HepG2 (cell line): ENCODE results near the gene NFATC3. TPM values are rescaled to one million over a fixed set of nuclear protein-coding genes. Genes with fewer than 3 reads are reported as not detected.

Experiments
- DNMT1 ChIP-seq: sonication (generic); formaldehyde crosslinking; IDR thresholded peaks from 2 replicates; pipeline ENCODE4 v1.5.1; 2020; ENCODE audit warnings: mild to moderate bottlenecking, missing genetic modification reagents
- ELF4 ChIP-seq: sonication (generic); formaldehyde crosslinking; IDR thresholded peaks from 2 replicates; pipeline ENCODE4 v1.5.0; 2020; ENCODE audit warnings: missing genetic modification reagents, mild to moderate bottlenecking, moderate library complexity, borderline replicate concordance
- FOXA1 ChIP-seq, 2 experiments: fragments of 450-650 bp in 1 of 2; sonication (generic) in 1 of 2; formaldehyde crosslinking in 1 of 2; IDR thresholded peaks; 2 replicates each; pipeline versions ENCODE4 v1.4.0 to v1.6.1; 2016 to 2020; ENCODE audit warnings: missing genetic modification reagents in 1 of 2
- GABPB1 ChIP-seq: IDR thresholded peaks from 2 replicates; pipeline ENCODE4 v1.6.1; 2016; ENCODE audit warnings: mild to moderate bottlenecking, missing genetic modification reagents, moderate library complexity, missing compliant biosample characterization
- GPN1 ChIP-seq: sonication (generic); formaldehyde crosslinking; IDR thresholded peaks from 2 replicates; pipeline ENCODE4 v1.5.1; 2020; ENCODE audit warnings: missing genetic modification reagents, borderline replicate concordance
- HNRNPH1 ChIP-seq: fragments of 200-400 bp; formaldehyde crosslinking; optimal IDR thresholded peaks from 2 replicates; pipeline ENCODE3; 2017; ENCODE audit warnings: mild to moderate bottlenecking, low read depth, low read length
- MAFG ChIP-seq: sonication (generic); formaldehyde crosslinking; IDR thresholded peaks from 2 replicates; pipeline ENCODE4 v1.5.1; 2020; ENCODE audit warnings: mild to moderate bottlenecking, missing genetic modification reagents
- PAWR ChIP-seq: sonication (generic); formaldehyde crosslinking; IDR thresholded peaks from 2 replicates; pipeline ENCODE4 v1.4.0; 2020; ENCODE audit warnings: missing genetic modification reagents, mild to moderate bottlenecking, borderline replicate concordance
- REPIN1 ChIP-seq: sonication (generic); formaldehyde crosslinking; IDR thresholded peaks from 2 replicates; pipeline ENCODE4 v1.8.0; 2022; ENCODE audit warnings: missing genetic modification reagents, low read depth, mild to moderate bottlenecking, borderline replicate concordance
- TCF12 ChIP-seq, 2 experiments: fragments of 450-650 bp in 1 of 2; sonication (generic) in 1 of 2; formaldehyde crosslinking in 1 of 2; IDR thresholded peaks; 2 replicates each; pipeline versions ENCODE4 v1.6.1 to v1.8.0; 2017 to 2022; ENCODE audit warnings: antibody characterized with exemption in 1 of 2, mild to moderate bottlenecking in 1 of 2, missing genetic modification reagents in 1 of 2, moderate library complexity in 1 of 2
- ZBTB49 ChIP-seq: sonication (generic); formaldehyde crosslinking; IDR thresholded peaks from 2 replicates; pipeline ENCODE4 v1.4.0; 2020; ENCODE audit warnings: missing genetic modification reagents, borderline replicate concordance
- ZNF414 ChIP-seq: sonication (generic); formaldehyde crosslinking; IDR thresholded peaks from 2 replicates; pipeline ENCODE4 v1.5.0; 2020; ENCODE audit warnings: missing genetic modification reagents
- ZNF552 ChIP-seq: sonication (generic); formaldehyde crosslinking; IDR thresholded peaks from 2 replicates; pipeline ENCODE4 v1.9.0; 2022; ENCODE audit warnings: missing genetic modification reagents, mild to moderate bottlenecking, borderline replicate concordance
- ZNF781 ChIP-seq: sonication (generic); formaldehyde crosslinking; IDR thresholded peaks from 2 replicates; pipeline ENCODE4 v1.5.1; 2020; ENCODE audit warnings: borderline replicate concordance, mild to moderate bottlenecking, missing genetic modification reagents; ENCODE audit errors: not compliant biosample characterization
- ZSCAN31 ChIP-seq: sonication (generic); formaldehyde crosslinking; IDR thresholded peaks from 2 replicates; pipeline ENCODE4 v1.5.0; 2020; ENCODE audit warnings: low read depth, mild to moderate bottlenecking, missing genetic modification reagents
- polyA plus RNA-seq, 8 experiments: library from polyadenylated mRNA; depleted of rRNA in 3 of 8; stranded (reverse) in 7 of 8; unstranded in 1 of 8; fragments of >200 nt; fragmentation: Illumina TruSeq in 4 of 8; extraction: Trizol in 4 of 8; gene quantifications; 2 replicates each; pipeline versions ENCODE4 v1.2.1 to v1.2.3, GENCODE V29; 2011 to 2016; ENCODE audit warnings: low read depth in 4 of 8, missing spikeins in 1 of 8, mixed read lengths in 1 of 8; ENCODE audit not compliant: insufficient read depth in 1 of 8
- total RNA-seq, 5 experiments: library from RNA; depleted of rRNA; stranded (reverse); fragments of >200 nt; fragmentation: Illumina TruSeq; extraction: Trizol; gene quantifications; 2 replicates each; pipeline ENCODE4 v1.2.3, GENCODE V29; 2016; ENCODE audit warnings: low read depth in 1 of 5
- TF ChIP-seq, protein P1 (sequence below): sonication (generic); formaldehyde crosslinking; IDR thresholded peaks from 2 replicates; pipeline ENCODE4 v1.4.0; 2020; ENCODE audit warnings: mild to moderate bottlenecking, missing genetic modification reagents
- TF ChIP-seq, protein P2 (sequence below): sonication (generic); formaldehyde crosslinking; IDR thresholded peaks from 2 replicates; pipeline ENCODE4 v1.8.1; 2022; ENCODE audit warnings: low read depth, mild to moderate bottlenecking, missing genetic modification reagents
- TF ChIP-seq, protein P3 (sequence below): sonication (generic); formaldehyde crosslinking; IDR thresholded peaks from 2 replicates; pipeline ENCODE4 v1.5.0; 2020; ENCODE audit warnings: mild to moderate bottlenecking, missing genetic modification reagents

Gene NFATC3
- total and polyA plus RNA-seq, 2 of the 13 experiments (the other 11 are each of a cell fraction or from before 2014, with no cell fraction given), result 52.6 to 62.7 TPM

- TF ChIP-seq GABPB1 (CRISPR knock-in tag) (peak; percentile 80), HNRNPH1 (peak; percentile 55), FOXA1 (IDR thresholded peaks at IDR 0.05) (no peak; the same call in 1 of the 2 replicates), FOXA1 (CRISPR knock-in tag; IDR thresholded peaks at IDR 0.05) (peak; percentile 98), PAWR (CRISPR knock-in tag) (no peak), ZBTB49 (CRISPR knock-in tag) (no peak), ZSCAN31 (CRISPR knock-in tag) (peak; percentile 87; the same call in 1 of the 2 replicates), DNMT1 (CRISPR knock-in tag) (no peak), ELF4 (CRISPR knock-in tag) (peak; percentile 90; the same call in 1 of the 2 replicates), TCF12 (IDR thresholded peaks at IDR 0.05) (no peak), TCF12 (CRISPR knock-in tag; IDR thresholded peaks at IDR 0.05) (peak; percentile 58; the same call in 1 of the 2 replicates), ZNF781 (CRISPR knock-in tag) (peak; percentile 50), GPN1 (CRISPR knock-in tag) (no peak), REPIN1 (CRISPR knock-in tag) (peak; percentile 99), MAFG (no peak), ZNF414 (CRISPR knock-in tag) (peak; percentile 25), ZNF552 (CRISPR knock-in tag) (peak; percentile 46; the same call in 1 of the 2 replicates)
- TF ChIP-seq, protein P1, sequence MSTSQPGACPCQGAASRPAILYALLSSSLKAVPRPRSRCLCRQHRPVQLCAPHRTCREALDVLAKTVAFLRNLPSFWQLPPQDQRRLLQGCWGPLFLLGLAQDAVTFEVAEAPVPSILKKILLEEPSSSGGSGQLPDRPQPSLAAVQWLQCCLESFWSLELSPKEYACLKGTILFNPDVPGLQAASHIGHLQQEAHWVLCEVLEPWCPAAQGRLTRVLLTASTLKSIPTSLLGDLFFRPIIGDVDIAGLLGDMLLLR (CRISPR knock-in tag), result 0 out of 2 replicates have a peak, but pooled peaks have one; percentile 23
- TF ChIP-seq, protein P2, sequence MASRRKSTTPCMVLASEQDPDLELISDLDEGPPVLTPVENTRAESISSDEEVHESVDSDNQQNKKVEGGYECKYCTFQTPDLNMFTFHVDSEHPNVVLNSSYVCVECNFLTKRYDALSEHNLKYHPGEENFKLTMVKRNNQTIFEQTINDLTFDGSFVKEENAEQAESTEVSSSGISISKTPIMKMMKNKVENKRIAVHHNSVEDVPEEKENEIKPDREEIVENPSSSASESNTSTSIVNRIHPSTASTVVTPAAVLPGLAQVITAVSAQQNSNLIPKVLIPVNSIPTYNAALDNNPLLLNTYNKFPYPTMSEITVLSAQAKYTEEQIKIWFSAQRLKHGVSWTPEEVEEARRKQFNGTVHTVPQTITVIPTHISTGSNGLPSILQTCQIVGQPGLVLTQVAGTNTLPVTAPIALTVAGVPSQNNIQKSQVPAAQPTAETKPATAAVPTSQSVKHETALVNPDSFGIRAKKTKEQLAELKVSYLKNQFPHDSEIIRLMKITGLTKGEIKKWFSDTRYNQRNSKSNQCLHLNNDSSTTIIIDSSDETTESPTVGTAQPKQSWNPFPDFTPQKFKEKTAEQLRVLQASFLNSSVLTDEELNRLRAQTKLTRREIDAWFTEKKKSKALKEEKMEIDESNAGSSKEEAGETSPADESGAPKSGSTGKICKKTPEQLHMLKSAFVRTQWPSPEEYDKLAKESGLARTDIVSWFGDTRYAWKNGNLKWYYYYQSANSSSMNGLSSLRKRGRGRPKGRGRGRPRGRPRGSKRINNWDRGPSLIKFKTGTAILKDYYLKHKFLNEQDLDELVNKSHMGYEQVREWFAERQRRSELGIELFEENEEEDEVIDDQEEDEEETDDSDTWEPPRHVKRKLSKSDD, result peak; percentile 77
- TF ChIP-seq, protein P3, sequence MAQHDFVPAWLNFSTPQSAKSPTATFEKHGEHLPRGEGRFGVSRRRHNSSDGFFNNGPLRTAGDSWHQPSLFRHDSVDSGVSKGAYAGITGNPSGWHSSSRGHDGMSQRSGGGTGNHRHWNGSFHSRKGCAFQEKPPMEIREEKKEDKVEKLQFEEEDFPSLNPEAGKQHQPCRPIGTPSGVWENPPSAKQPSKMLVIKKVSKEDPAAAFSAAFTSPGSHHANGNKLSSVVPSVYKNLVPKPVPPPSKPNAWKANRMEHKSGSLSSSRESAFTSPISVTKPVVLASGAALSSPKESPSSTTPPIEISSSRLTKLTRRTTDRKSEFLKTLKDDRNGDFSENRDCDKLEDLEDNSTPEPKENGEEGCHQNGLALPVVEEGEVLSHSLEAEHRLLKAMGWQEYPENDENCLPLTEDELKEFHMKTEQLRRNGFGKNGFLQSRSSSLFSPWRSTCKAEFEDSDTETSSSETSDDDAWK (CRISPR knock-in tag), result no peak
These were observed 5.4 kb upstream of the NFATC3 start (continued) for GRCh38 chr16:68079626-68080344.
